ENCODE results near the gene ARHGEF2. TPM values are rescaled to one million over a fixed set of nuclear protein-coding genes. Genes with fewer than 3 reads are reported as not detected.
A peak's percentile ranks its signal among the peaks of the same experiment; 100 is the strongest.
"Not testable (repeated sequence)": the region's sequence is repeated elsewhere in the genome, so short reads cannot be mapped to it uniquely, and the experiment has no call there.

Gene ARHGEF2
- total and polyA plus RNA-seq, 2 donors (not counting 1 experiment from before 2014, with no cell fraction given), result 241 to 245 TPM

DNA sequence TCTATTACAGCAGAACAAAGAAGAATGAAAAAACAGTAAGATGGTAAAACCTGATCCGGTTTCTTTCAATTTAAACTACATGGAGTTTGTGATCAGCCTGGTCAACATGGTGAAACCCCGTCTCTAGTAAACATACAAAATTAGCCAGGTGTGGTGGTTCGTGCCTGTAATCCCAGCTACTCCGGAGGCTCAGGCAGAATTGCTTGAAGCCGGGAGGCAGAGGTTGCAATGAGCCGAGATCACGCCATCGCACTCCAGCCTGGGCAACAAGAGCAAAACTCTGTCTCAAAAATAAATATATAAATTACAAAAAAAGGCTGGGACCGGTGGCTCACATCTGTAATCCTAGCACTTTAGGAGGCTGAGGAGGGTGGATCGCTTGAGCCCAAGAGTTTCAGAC is 47.6 kb downstream of the ARHGEF2 start:
- CTCF ChIA-PET, result interaction anchor here (0.7 to 6.3 kb wide), 4 partner anchors 14 to 1241 kb away, joined by 4 to 83 read pairs (median 6); no protein-coding TSS in a partner anchor
- peaks cover 2 to 59% of the 10 kb centered on the region in 2 experiments for H3K36me3 ChIP-seq (replicated peaks in 1 of 2; ENCODE audit: control extremely low read depth in 1 of 2, control insufficient read depth in 1 of 2, extremely low read depth in 1 of 2, insufficient read depth in 2 of 2, low read length in 1 of 2)
- H3K27me3 Mint-ChIP-seq; H2AFZ ChIP-seq (ENCODE audit: insufficient read depth, low read depth, low read length, poor library complexity, severe bottlenecking); H3K9me3 Mint-ChIP-seq (ENCODE audit: insufficient read depth); H3K27me3 ChIP-seq (replicated peaks in 1 of 4; ENCODE audit: control extremely low read depth in 1 of 4, control insufficient read depth in 3 of 4, insufficient read depth in 4 of 4, low read length in 3 of 4); H3K9me3 ChIP-seq (ENCODE audit: control extremely low read depth in 1 of 3, control insufficient read depth in 2 of 3, insufficient read depth in 1 of 3, low read length in 2 of 3); H3K9ac ChIP-seq (ENCODE audit: low read length); ATAC-seq (ENCODE audit: low read depth); H3K4me2 ChIP-seq (replicated peaks; ENCODE audit: low read depth, low read length, poor library complexity, severe bottlenecking); H3K4me3 Mint-ChIP-seq; DNase-seq; H3K4me3 ChIP-seq (ENCODE audit: control extremely low read depth in 1 of 5, extremely low read depth in 1 of 5, insufficient read depth in 1 of 5, low read depth in 2 of 5, low read length in 4 of 5): not testable (repeated sequence)
- intact Hi-C loops (cut with micrococcal nuclease), result loop anchor here (5.0 kb wide), 1 partner anchor 137 kb away; no protein-coding TSS in a partner anchor
- POLR2A ChIA-PET, result interaction anchor here (0.7 kb wide), 2 partner anchors 23 to 27 kb away, joined by 3 read pairs; no protein-coding TSS in a partner anchor
- H3K4me1 ChIP-seq (ENCODE audit: control insufficient read depth in 2 of 2, insufficient read depth in 2 of 2, low read length in 2 of 2), result peaks cover 31 to 42% of the 10 kb centered on the region in 2 donors
- WGBS (ENCODE audit: insufficient coverage), result 80% methylated on average over 1 of the region's 10 CpGs
- H3K79me2 ChIP-seq (ENCODE audit: control insufficient read depth, insufficient read depth, low read length), result peaks cover 72% of the 10 kb centered on the region
- Mint-ChIP-seq H3K4me1 (peaks cover 28% of the 10 kb centered on the region), H3K27ac (peak overlapping the region; percentile 11)
- H3K27ac ChIP-seq (ENCODE audit: low read length in 2 of 2), result peak overlapping the region in 1 of 2 donors; percentile 53
- H4K20me1 ChIP-seq (ENCODE audit: control insufficient read depth, insufficient read depth, low read length, poor library complexity, severe bottlenecking), result peaks cover 39% of the 10 kb centered on the region

DNA sequence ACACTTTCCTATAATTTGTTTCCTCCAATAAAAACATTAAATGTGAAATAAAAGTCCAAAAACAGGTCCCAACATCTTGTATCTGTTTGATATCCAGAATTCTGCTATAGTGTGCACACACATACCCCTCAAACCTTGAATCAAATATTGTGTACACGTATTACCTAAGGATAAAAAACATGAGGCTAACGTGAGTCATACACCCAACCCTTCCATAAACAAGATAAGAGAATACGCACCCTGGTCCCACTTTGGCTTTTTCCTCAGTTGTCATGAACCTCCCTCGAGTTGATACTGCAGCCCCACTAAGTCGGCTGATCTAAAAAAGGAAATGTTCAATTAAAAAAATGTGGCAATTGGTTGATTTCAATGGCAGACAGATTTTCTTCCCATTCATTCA is 49.3 kb downstream of the ARHGEF2 start:
- DNase-seq, result no peak
- no peaks in the 10 kb centered on the region for H3K27me3 Mint-ChIP-seq
- Histone ChIP-seq H3K27ac (ENCODE audit: low read length in 2 of 2) (no peak overlapping the region), H3K79me2 (ENCODE audit: control insufficient read depth, insufficient read depth, low read length) (peaks cover 67% of the 10 kb centered on the region), H3K4me2 (replicated peaks; ENCODE audit: low read depth, low read length, poor library complexity, severe bottlenecking) (no peak overlapping the region), H3K4me3 (ENCODE audit: control extremely low read depth in 1 of 5, extremely low read depth in 1 of 5, insufficient read depth in 1 of 5, low read depth in 2 of 5, low read length in 4 of 5) (no peak overlapping the region), H3K4me1 (ENCODE audit: control insufficient read depth in 2 of 2, insufficient read depth in 2 of 2, low read length in 2 of 2) (peaks cover 27 to 36% of the 10 kb centered on the region in 2 donors), H3K36me3 (replicated peaks in 1 of 2; ENCODE audit: control extremely low read depth in 1 of 2, control insufficient read depth in 1 of 2, extremely low read depth in 1 of 2, insufficient read depth in 2 of 2, low read length in 1 of 2) (peaks cover 3 to 74% of the 10 kb centered on the region in 2 experiments), H2AFZ (ENCODE audit: insufficient read depth, low read depth, low read length, poor library complexity, severe bottlenecking) (no peak overlapping the region), H4K20me1 (ENCODE audit: control insufficient read depth, insufficient read depth, low read length, poor library complexity, severe bottlenecking) (peaks cover 39% of the 10 kb centered on the region), H3K27me3 (replicated peaks in 1 of 4; ENCODE audit: control extremely low read depth in 1 of 4, control insufficient read depth in 3 of 4, insufficient read depth in 4 of 4, low read length in 3 of 4) (no peaks in the 10 kb centered on the region), H3K9me3 (ENCODE audit: control extremely low read depth in 1 of 3, control insufficient read depth in 2 of 3, insufficient read depth in 1 of 3, low read length in 2 of 3) (no peaks in the 10 kb centered on the region), H3K9ac (ENCODE audit: low read length) (no peak overlapping the region)
- ATAC-seq (ENCODE audit: low read depth), result no peak
- intact Hi-C loops (cut with micrococcal nuclease), result no loop called here
- ChIA-PET POLR2A (no interaction called here), CTCF (interaction anchor here (1.3 kb wide), 1 partner anchor 9 kb away, joined by 6 read pairs; no protein-coding TSS in a partner anchor)
- H3K9me3 Mint-ChIP-seq (ENCODE audit: insufficient read depth), result no peaks in the 10 kb centered on the region
- no peak overlapping the region for H3K27ac Mint-ChIP-seq
- peaks cover 28% of the 10 kb centered on the region for H3K4me1 Mint-ChIP-seq
- WGBS (ENCODE audit: insufficient coverage), result 93% methylated on average over 3 of the region's 5 CpGs
- TF ChIP-seq, protein P1, sequence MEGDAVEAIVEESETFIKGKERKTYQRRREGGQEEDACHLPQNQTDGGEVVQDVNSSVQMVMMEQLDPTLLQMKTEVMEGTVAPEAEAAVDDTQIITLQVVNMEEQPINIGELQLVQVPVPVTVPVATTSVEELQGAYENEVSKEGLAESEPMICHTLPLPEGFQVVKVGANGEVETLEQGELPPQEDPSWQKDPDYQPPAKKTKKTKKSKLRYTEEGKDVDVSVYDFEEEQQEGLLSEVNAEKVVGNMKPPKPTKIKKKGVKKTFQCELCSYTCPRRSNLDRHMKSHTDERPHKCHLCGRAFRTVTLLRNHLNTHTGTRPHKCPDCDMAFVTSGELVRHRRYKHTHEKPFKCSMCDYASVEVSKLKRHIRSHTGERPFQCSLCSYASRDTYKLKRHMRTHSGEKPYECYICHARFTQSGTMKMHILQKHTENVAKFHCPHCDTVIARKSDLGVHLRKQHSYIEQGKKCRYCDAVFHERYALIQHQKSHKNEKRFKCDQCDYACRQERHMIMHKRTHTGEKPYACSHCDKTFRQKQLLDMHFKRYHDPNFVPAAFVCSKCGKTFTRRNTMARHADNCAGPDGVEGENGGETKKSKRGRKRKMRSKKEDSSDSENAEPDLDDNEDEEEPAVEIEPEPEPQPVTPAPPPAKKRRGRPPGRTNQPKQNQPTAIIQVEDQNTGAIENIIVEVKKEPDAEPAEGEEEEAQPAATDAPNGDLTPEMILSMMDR (IDR thresholded peaks at IDR 0.05), result no peak
- no peak for TF ChIP-seq EZH2 (IDR thresholded peaks at IDR 0.05; ENCODE audit: borderline replicate concordance, insufficient read depth, low read depth, low read length, poor library complexity, severe bottlenecking)
- H3K4me3 Mint-ChIP-seq, result no peak overlapping the region
